Smooth muscle cell (in vitro differentiated cells): ENCODE data around the gene PSIP1. TPM values are rescaled to one million over a fixed set of nuclear protein-coding genes. Genes with fewer than 3 reads are reported as not detected.

Experiments
- DNase-seq: peaks from one replicate; lab custom pipeline; 2025; ENCODE audit not compliant: unreplicated experiment; lab: John Stamatoyannopoulos, UW
- H2AFZ ChIP-seq: fragments of 200-600 bp; sonication (generic); 2 replicates; pipeline ENCODE4 v1.6.0; 2016; ENCODE audit warnings: antibody characterized with exemption, low read depth, mild to moderate bottlenecking
- H3F3A ChIP-seq: fragments of 200-600 bp; sonication (generic); 2 replicates; pipeline ENCODE4 v1.6.0; 2017; ENCODE audit warnings: antibody characterized with exemption, low read depth
- H3K27ac ChIP-seq: fragments of 200-600 bp; sonication (generic); 2 replicates; pipeline ENCODE4 v1.5.1; 2016; ENCODE audit warnings: low read depth, mild to moderate bottlenecking
- H3K27me3 ChIP-seq: fragments of 200-600 bp; sonication (generic); 2 replicates; pipeline ENCODE4 v1.6.1; 2016; ENCODE audit warnings: low read depth, mild to moderate bottlenecking
- H3K36me3 ChIP-seq: fragments of 200-600 bp; sonication (generic); 2 replicates; pipeline ENCODE4 v1.5.1; 2016; ENCODE audit warnings: low read depth
- H3K4me1 ChIP-seq: fragments of 200-600 bp; sonication (generic); 2 replicates; pipeline ENCODE4 v1.5.1; 2016; ENCODE audit warnings: low read depth
- H3K4me2 ChIP-seq: fragments of 200-600 bp; sonication (generic); 2 replicates; pipeline ENCODE4 v1.6.0; 2016; ENCODE audit warnings: mild to moderate bottlenecking
- H3K4me3 ChIP-seq: fragments of 200-600 bp; sonication (generic); 2 replicates; pipeline ENCODE4 v1.5.1; 2016; ENCODE audit warnings: mild to moderate bottlenecking
- H3K79me2 ChIP-seq: fragments of 200-600 bp; sonication (generic); 2 replicates; pipeline ENCODE4 v1.6.0; 2016; ENCODE audit warnings: low read depth, mild to moderate bottlenecking
- H3K9ac ChIP-seq: fragments of 200-600 bp; sonication (generic); 2 replicates; pipeline ENCODE4 v1.6.0; 2016; ENCODE audit warnings: low read depth
- H3K9me3 ChIP-seq: fragments of 200-600 bp; sonication (generic); replicated peaks from 2 replicates; pipeline ENCODE4 v1.5.1; 2016; ENCODE audit warnings: low read depth
- H4K20me1 ChIP-seq: fragments of 200-600 bp; sonication (generic); 2 replicates; pipeline ENCODE4 v1.6.0; 2016; ENCODE audit warnings: low read depth
- WGBS: methylation state at CpG from one replicate; pipeline ENCODE4 v1.1.7; 2016; ENCODE audit warnings: low lambda C conversion rate; 5-methylcytosine and 5-hydroxymethylcytosine counted together
- polyA plus RNA-seq: library from polyadenylated mRNA; unstranded; fragments of >200 nt; fragmentation: Nextera tagmentation; extraction: Ambion mirVana; gene quantifications from 2 replicates; pipeline ENCODE4 v1.2.1, GENCODE V29; 2016
- total RNA-seq: library from RNA; depleted of rRNA; stranded (reverse); fragments of >200 nt; gene quantifications from 2 replicates; pipeline ENCODE4 v1.2.3, GENCODE V29; 2014
- TF ChIP-seq, protein P1 (sequence below): fragments of 200-600 bp; sonication (generic); IDR thresholded peaks from 2 replicates; pipeline ENCODE4 v1.5.1; 2017; ENCODE audit warnings: borderline replicate concordance, mild to moderate bottlenecking, antibody characterized with exemption; ENCODE audit not compliant: insufficient read depth, poor library complexity, severe bottlenecking

Gene PSIP1
- total and polyA plus RNA-seq, 2 experiments from 2014 or later: 25.1 to 31.9 TPM

GRCh38 chr9:15480028-15480427 is 30.7 kb downstream of the PSIP1 start:
- H3K9me3 ChIP-seq: no peaks in the 10 kb centered on the region
- H3K36me3 ChIP-seq: no peaks in the 10 kb centered on the region
- no peaks in the 10 kb centered on the region for H3K27me3 ChIP-seq
- H3F3A ChIP-seq: no peaks in the 10 kb centered on the region
- no peaks in the 10 kb centered on the region for H3K79me2 ChIP-seq
- H3K4me3 ChIP-seq: no peak overlapping the region
- H3K9ac ChIP-seq: no peak overlapping the region
- H3K4me1 ChIP-seq: no peaks in the 10 kb centered on the region
- no peak overlapping the region for H2AFZ ChIP-seq
- DNase-seq: no peak
- H3K27ac ChIP-seq: no peak overlapping the region
- TF ChIP-seq, protein P1, sequence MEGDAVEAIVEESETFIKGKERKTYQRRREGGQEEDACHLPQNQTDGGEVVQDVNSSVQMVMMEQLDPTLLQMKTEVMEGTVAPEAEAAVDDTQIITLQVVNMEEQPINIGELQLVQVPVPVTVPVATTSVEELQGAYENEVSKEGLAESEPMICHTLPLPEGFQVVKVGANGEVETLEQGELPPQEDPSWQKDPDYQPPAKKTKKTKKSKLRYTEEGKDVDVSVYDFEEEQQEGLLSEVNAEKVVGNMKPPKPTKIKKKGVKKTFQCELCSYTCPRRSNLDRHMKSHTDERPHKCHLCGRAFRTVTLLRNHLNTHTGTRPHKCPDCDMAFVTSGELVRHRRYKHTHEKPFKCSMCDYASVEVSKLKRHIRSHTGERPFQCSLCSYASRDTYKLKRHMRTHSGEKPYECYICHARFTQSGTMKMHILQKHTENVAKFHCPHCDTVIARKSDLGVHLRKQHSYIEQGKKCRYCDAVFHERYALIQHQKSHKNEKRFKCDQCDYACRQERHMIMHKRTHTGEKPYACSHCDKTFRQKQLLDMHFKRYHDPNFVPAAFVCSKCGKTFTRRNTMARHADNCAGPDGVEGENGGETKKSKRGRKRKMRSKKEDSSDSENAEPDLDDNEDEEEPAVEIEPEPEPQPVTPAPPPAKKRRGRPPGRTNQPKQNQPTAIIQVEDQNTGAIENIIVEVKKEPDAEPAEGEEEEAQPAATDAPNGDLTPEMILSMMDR: no peak
- 100% methylated on average over 1 of the region's 1 CpG for WGBS
- no peaks in the 10 kb centered on the region for H4K20me1 ChIP-seq
- H3K4me2 ChIP-seq: no peak overlapping the region

DNA sequence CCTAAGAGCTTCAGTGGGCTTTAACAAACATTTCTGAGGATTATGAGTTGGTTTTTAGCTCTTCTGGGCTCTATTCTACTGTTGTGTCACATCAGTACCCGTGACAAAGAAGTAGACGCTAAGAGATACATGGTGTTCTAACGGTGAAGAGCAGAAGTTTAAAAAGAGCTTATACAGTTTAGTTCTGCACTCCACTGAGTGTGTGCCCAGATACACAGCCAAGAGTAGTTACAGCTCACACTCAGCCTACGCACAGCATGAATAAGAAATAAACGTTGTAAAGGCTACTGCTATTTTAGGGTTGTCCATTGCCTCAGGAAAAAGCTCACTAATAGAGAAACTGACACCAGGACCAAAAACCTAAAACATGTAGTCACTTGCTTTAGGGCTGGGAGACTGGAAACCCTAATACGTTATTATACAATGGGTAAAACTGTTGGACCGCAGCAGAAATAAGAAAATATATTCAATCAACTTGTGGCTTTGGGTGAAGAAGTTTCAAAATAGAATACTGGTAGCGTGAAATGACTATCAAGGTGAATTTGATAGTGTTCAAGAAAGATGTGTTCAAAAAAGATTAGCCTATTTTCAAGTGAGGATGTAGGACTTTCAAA is 34.7 kb downstream of the PSIP1 start:
- TF ChIP-seq, protein P1: no peak
- no peaks in the 10 kb centered on the region for H4K20me1 ChIP-seq
- no peaks in the 10 kb centered on the region for H3K36me3 ChIP-seq
- H2AFZ ChIP-seq: no peak overlapping the region
- no peaks in the 10 kb centered on the region for H3K27me3 ChIP-seq
- no peaks in the 10 kb centered on the region for H3F3A ChIP-seq
- H3K4me1 ChIP-seq: no peaks in the 10 kb centered on the region
- no peak overlapping the region for H3K27ac ChIP-seq
- H3K4me2 ChIP-seq: no peak overlapping the region
- H3K9me3 ChIP-seq: no peaks in the 10 kb centered on the region
- H3K4me3 ChIP-seq: no peak overlapping the region
- no peak for DNase-seq
- 90% methylated on average over 8 of the region's 8 CpGs for WGBS
- no peaks in the 10 kb centered on the region for H3K79me2 ChIP-seq
- no peak overlapping the region for H3K9ac ChIP-seq

DNA sequence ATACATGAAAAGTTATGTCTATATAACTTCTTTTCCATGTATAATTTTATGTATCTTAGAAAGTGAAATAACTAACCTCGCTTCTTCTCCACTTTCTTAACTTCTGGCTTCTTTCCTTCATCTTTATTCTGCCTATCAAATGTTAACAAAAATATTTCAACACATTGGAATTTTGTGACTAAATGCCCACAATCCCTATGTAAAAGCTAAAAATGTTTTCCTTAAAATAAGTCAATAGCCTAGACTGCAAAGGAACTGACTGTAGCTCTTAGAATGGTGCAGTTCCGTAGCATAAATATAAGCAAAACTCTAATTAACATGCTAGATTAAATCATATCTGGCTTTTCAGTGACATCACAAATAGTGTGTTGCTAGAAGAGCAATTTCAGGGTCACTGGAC is 40.9 kb downstream of the PSIP1 start:
- Histone ChIP-seq H3K36me3 (peaks cover 3% of the 10 kb centered on the region), H3K4me2 (no peak overlapping the region), H3K79me2 (no peaks in the 10 kb centered on the region), H3K9ac (no peak overlapping the region), H4K20me1 (no peaks in the 10 kb centered on the region), H2AFZ (no peak overlapping the region), H3K27me3 (no peaks in the 10 kb centered on the region), H3K9me3 (no peaks in the 10 kb centered on the region), H3F3A (peaks cover 3% of the 10 kb centered on the region), H3K4me1 (no peaks in the 10 kb centered on the region), H3K4me3 (no peak overlapping the region), H3K27ac (no peak overlapping the region)
- no peak for DNase-seq
- WGBS: 97% methylated on average over 2 of the region's 2 CpGs
- TF ChIP-seq, protein P1: no peak

- no peaks in the 10 kb centered on the region for H4K20me1 ChIP-seq
- no peak overlapping the region for H3K27ac ChIP-seq
- no peaks in the 10 kb centered on the region for H3K79me2 ChIP-seq
- H3K27me3 ChIP-seq: no peaks in the 10 kb centered on the region
- DNase-seq: no peak
- 85% methylated on average over 1 of the region's 1 CpG for WGBS
- no peak overlapping the region for H3K4me2 ChIP-seq
- H2AFZ ChIP-seq: no peak overlapping the region
- no peaks in the 10 kb centered on the region for H3K4me1 ChIP-seq
- TF ChIP-seq, protein P1: no peak
- no peak overlapping the region for H3K9ac ChIP-seq
- H3K9me3 ChIP-seq: no peaks in the 10 kb centered on the region
- peaks cover 8% of the 10 kb centered on the region for H3F3A ChIP-seq
- H3K36me3 ChIP-seq: peaks cover 7% of the 10 kb centered on the region
- no peak overlapping the region for H3K4me3 ChIP-seq
These were observed 41.4 kb downstream of the PSIP1 start for GRCh38 chr9:15469406-15469805.
